Measurements from ENCODE around the gene CNNM4.

The CNNM4 gene

DNA sequence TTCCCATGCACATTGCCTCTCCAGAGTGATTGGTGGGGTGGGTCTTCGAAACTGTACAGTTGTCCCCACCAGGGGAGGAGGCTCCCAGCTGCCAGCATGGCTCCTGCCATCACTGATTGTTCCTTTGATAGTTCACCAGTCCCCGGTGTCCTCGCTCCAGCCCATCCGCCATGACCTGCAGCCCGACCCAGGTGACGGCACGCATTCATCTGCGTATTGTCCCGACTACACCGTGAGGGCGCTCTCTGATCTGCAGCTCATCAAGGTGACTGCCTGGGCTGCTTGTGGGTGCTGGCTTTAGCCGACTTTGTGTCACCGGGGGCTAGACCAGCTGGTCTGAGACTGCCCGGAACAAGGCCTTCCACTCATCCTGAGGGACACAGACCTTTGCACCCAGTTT, 67.7 kb downstream of the CNNM4 start (continued):
- TF ChIP-seq, protein P1, sequence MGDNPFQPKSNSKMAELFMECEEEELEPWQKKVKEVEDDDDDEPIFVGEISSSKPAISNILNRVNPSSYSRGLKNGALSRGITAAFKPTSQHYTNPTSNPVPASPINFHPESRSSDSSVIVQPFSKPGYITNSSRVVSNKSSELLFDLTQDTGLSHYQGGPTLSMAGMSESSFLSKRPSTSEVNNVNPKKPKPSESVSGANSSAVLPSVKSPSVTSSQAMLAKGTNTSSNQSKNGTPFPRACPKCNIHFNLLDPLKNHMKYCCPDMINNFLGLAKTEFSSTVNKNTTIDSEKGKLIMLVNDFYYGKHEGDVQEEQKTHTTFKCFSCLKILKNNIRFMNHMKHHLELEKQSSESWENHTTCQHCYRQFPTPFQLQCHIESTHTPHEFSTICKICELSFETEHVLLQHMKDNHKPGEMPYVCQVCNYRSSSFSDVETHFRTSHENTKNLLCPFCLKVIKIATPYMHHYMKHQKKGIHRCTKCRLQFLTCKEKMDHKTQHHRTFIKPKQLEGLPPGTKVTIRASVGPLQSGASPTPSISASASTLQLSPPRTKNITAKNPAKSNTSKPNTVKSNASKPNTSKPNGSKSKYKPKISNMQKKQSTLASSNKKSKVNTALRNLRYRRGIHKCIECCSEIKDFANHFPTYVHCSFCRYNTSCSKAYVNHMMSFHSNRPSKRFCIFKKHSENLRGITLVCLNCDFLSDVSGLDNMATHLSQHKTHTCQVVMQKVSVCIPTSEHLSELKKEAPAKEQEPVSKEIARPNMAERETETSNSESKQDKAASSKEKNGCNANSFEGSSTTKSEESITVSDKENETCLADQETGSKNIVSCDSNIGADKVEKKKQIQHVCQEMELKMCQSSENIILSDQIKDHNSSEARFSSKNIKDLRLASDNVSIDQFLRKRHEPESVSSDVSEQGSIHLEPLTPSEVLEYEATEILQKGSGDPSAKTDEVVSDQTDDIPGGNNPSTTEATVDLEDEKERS (tag by site-specific recombination; IDR thresholded peaks at IDR 0.05) = no peak
- TF ChIP-seq ZNF133 (tag by site-specific recombination; IDR thresholded peaks at IDR 0.05) (no peak), ZNF610 (tag by site-specific recombination; IDR thresholded peaks at IDR 0.05; ENCODE audit: borderline replicate concordance) (no peak), ZNF146 (tag by site-specific recombination; IDR thresholded peaks at IDR 0.05) (no peak), MZF1 (tag by site-specific recombination; IDR thresholded peaks at IDR 0.05; ENCODE audit: borderline replicate concordance) (no peak), ZNF404 (tag by site-specific recombination; IDR thresholded peaks at IDR 0.05) (no peak), ZNF555 (tag by site-specific recombination; conservative IDR thresholded peaks at IDR 0.05) (no peak)

DNA sequence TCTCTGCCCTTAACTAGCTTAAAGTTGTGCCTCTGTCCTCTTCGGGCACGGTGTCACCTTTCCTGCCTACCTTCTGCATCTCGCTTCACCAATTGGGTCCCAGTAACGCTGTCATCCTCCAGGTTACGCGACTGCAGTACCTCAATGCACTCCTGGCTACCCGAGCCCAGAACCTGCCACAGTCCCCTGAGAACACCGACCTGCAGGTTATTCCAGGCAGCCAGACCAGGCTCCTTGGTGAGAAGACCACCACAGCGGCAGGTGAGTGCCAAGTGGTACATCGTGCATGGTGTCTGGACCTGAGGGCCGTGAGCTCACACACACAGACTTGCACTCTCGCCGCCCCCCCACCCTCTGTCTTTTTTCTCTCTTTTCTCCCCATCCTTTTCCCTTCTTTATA, 68.2 kb downstream of the CNNM4 start:
- Histone ChIP-seq H3K4me3 (ENCODE audit: low read depth, low read length) (no peak overlapping the region), H3K36me3 (ENCODE audit: control insufficient read depth in 2 of 2, insufficient read depth in 1 of 2, low read length in 2 of 2) (peaks cover 24 to 90% of the 10 kb centered on the region in 2 experiments), H3K9me3 (ENCODE audit: control insufficient read depth, insufficient read depth, low read depth, low read length) (no peaks in the 10 kb centered on the region), H3K4me1 (ENCODE audit: control insufficient read depth, insufficient read depth, low read length) (peaks cover 5% of the 10 kb centered on the region), H3K27ac (ENCODE audit: extremely low read depth, low read depth, low read length) (no peak overlapping the region)
- CTCF ChIA-PET = interaction anchor here (0.6 kb wide), 4 partner anchors 74 to 246 kb away, joined by 3 to 5 read pairs (median 4); no protein-coding TSS in a partner anchor
- POLR2A ChIA-PET = interaction anchor here (0.5 to 1.4 kb wide), 2 partner anchors 9 to 16 kb away, joined by 3 read pairs; no protein-coding TSS in a partner anchor
- TF ChIP-seq ZNF521 (tag by site-specific recombination; IDR thresholded peaks at IDR 0.05) = no peak
- TF ChIP-seq, protein P2, sequence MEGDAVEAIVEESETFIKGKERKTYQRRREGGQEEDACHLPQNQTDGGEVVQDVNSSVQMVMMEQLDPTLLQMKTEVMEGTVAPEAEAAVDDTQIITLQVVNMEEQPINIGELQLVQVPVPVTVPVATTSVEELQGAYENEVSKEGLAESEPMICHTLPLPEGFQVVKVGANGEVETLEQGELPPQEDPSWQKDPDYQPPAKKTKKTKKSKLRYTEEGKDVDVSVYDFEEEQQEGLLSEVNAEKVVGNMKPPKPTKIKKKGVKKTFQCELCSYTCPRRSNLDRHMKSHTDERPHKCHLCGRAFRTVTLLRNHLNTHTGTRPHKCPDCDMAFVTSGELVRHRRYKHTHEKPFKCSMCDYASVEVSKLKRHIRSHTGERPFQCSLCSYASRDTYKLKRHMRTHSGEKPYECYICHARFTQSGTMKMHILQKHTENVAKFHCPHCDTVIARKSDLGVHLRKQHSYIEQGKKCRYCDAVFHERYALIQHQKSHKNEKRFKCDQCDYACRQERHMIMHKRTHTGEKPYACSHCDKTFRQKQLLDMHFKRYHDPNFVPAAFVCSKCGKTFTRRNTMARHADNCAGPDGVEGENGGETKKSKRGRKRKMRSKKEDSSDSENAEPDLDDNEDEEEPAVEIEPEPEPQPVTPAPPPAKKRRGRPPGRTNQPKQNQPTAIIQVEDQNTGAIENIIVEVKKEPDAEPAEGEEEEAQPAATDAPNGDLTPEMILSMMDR (tag by site-specific recombination; IDR thresholded peaks at IDR 0.05) = no peak

DNA sequence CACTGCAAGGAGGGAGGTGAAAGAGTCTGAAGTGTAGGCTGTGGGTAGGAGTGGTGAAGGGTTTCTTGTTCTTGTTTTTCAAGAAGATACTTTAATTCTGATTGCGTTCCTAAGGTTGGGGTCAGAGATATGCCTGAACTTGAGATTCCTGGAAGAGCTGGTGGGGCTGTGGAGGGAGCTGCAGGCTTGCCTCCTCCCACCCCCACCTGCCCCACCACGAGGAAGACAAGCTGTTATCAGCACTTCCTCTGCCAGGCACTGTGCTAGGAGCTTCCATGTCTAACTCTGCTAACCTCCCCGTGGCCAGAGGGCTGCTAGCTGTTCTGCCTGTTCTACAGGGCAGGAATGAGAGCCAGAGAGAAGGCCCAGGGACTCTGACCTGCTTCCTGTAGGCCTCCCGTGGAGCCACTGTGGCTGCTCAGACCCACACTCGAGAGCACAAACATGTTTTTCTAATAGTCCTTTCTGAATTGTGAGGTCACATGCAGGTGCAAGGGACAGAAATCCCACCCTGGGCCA, 69.4 kb downstream of the CNNM4 start:
- ChIA-PET CTCF (no interaction called here), POLR2A (no interaction called here)
- H3K4me3 ChIP-seq (ENCODE audit: low read depth, low read length) = no peak overlapping the region
- peaks cover 33 to 88% of the 10 kb centered on the region in 2 experiments for H3K36me3 ChIP-seq (ENCODE audit: control insufficient read depth in 2 of 2, insufficient read depth in 1 of 2, low read length in 2 of 2)
- TF ChIP-seq, protein P3, sequence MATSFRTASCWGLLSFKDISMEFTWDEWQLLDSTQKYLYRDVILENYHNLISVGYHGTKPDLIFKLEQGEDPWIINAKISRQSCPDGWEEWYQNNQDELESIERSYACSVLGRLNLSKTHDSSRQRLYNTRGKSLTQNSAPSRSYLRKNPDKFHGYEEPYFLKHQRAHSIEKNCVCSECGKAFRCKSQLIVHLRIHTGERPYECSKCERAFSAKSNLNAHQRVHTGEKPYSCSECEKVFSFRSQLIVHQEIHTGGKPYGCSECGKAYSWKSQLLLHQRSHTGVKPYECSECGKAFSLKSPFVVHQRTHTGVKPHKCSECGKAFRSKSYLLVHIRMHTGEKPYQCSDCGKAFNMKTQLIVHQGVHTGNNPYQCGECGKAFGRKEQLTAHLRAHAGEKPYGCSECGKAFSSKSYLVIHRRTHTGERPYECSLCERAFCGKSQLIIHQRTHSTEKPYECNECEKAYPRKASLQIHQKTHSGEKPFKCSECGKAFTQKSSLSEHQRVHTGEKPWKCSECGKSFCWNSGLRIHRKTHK (tag by site-specific recombination; IDR thresholded peaks at IDR 0.05) = no peak
- no peak for TF ChIP-seq ZNF48 (tag by site-specific recombination; IDR thresholded peaks at IDR 0.05)
- H3K9me3 ChIP-seq (ENCODE audit: control insufficient read depth, insufficient read depth, low read depth, low read length) = no peaks in the 10 kb centered on the region
- no peak overlapping the region for H3K27ac ChIP-seq (ENCODE audit: extremely low read depth, low read depth, low read length)
- H3K4me1 ChIP-seq (ENCODE audit: control insufficient read depth, insufficient read depth, low read length) = peaks cover 4% of the 10 kb centered on the region; the same call in 1 of the 2 replicates

DNA sequence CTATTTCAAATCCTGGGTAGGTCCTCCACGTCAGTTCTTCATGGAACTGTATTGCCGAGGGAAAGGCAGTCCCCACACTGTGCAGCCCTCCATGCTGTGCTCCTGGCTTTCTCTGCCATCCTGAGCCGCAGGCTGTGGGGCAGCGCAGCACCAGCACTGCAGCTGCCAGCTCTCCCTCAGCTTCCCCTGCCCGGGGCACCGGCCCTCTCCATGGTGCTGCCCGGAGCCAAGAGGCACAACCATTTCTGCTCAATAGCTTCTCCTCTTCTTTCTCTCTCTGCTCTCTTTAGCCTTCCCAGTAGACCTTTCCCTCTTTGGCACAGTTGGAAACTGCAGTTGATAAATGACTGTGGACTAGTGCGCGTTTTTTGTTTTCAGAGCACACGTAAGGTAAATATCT, 71.0 kb downstream of the CNNM4 start:
- Histone ChIP-seq H3K36me3 (ENCODE audit: control insufficient read depth in 2 of 2, insufficient read depth in 1 of 2, low read length in 2 of 2) (peaks cover 24 to 78% of the 10 kb centered on the region in 2 experiments), H3K4me1 (ENCODE audit: control insufficient read depth, insufficient read depth, low read length) (peaks cover 4% of the 10 kb centered on the region; the same call in 1 of the 2 replicates), H3K4me3 (ENCODE audit: low read depth, low read length) (no peak overlapping the region), H3K27ac (ENCODE audit: extremely low read depth, low read depth, low read length) (no peak overlapping the region), H3K9me3 (ENCODE audit: control insufficient read depth, insufficient read depth, low read depth, low read length) (no peaks in the 10 kb centered on the region)
- ChIA-PET POLR2A (no interaction called here), CTCF (interaction anchor here (1.7 kb wide), 1 partner anchor 25 kb away, joined by 3 read pairs; no protein-coding TSS in a partner anchor)
- TF ChIP-seq, protein P4, sequence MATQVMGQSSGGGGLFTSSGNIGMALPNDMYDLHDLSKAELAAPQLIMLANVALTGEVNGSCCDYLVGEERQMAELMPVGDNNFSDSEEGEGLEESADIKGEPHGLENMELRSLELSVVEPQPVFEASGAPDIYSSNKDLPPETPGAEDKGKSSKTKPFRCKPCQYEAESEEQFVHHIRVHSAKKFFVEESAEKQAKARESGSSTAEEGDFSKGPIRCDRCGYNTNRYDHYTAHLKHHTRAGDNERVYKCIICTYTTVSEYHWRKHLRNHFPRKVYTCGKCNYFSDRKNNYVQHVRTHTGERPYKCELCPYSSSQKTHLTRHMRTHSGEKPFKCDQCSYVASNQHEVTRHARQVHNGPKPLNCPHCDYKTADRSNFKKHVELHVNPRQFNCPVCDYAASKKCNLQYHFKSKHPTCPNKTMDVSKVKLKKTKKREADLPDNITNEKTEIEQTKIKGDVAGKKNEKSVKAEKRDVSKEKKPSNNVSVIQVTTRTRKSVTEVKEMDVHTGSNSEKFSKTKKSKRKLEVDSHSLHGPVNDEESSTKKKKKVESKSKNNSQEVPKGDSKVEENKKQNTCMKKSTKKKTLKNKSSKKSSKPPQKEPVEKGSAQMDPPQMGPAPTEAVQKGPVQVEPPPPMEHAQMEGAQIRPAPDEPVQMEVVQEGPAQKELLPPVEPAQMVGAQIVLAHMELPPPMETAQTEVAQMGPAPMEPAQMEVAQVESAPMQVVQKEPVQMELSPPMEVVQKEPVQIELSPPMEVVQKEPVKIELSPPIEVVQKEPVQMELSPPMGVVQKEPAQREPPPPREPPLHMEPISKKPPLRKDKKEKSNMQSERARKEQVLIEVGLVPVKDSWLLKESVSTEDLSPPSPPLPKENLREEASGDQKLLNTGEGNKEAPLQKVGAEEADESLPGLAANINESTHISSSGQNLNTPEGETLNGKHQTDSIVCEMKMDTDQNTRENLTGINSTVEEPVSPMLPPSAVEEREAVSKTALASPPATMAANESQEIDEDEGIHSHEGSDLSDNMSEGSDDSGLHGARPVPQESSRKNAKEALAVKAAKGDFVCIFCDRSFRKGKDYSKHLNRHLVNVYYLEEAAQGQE (tag by site-specific recombination; IDR thresholded peaks at IDR 0.05) = peak; percentile 94
- TF ChIP-seq ZBTB48 (tag by site-specific recombination; IDR thresholded peaks at IDR 0.05) = no peak
- no peak for TF ChIP-seq ZNF169 (tag by site-specific recombination; IDR thresholded peaks at IDR 0.05)
- TF ChIP-seq ZXDB (tag by site-specific recombination; IDR thresholded peaks at IDR 0.05) = no peak
- TF ChIP-seq, protein P5, sequence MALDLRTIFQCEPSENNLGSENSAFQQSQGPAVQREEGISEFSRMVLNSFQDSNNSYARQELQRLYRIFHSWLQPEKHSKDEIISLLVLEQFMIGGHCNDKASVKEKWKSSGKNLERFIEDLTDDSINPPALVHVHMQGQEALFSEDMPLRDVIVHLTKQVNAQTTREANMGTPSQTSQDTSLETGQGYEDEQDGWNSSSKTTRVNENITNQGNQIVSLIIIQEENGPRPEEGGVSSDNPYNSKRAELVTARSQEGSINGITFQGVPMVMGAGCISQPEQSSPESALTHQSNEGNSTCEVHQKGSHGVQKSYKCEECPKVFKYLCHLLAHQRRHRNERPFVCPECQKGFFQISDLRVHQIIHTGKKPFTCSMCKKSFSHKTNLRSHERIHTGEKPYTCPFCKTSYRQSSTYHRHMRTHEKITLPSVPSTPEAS (tag by site-specific recombination; IDR thresholded peaks at IDR 0.05) = no peak
